Right forelimb (tissue), 1 donor: ENCODE measurements around the gene ZNF586.

Experiments used
- DNase-seq: peaks from one replicate; pipeline ENCODE4 v3.0.0-alpha.2; 2018

The ZNF586 gene

DNA sequence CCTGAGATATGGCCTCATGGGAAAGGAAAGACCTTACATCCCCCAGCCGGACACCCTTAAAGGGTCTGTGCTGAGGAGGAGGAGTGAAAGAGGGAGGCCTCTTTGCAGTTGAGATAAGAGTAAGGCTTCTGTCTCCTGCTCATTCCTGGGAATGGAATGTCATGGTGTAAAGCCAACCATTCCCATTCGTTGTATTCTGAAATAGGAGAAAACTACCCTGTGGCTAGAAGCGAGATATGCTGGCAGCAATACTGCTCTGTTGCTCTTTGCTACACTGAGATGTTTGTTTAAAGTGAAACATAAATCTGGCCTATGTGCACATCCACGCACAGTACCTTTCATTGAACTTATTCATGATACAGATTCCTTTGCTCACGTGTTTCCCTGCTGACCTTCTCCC, 59.8 kb downstream of the ZNF586 start:
- DNase-seq = no peak

DNA sequence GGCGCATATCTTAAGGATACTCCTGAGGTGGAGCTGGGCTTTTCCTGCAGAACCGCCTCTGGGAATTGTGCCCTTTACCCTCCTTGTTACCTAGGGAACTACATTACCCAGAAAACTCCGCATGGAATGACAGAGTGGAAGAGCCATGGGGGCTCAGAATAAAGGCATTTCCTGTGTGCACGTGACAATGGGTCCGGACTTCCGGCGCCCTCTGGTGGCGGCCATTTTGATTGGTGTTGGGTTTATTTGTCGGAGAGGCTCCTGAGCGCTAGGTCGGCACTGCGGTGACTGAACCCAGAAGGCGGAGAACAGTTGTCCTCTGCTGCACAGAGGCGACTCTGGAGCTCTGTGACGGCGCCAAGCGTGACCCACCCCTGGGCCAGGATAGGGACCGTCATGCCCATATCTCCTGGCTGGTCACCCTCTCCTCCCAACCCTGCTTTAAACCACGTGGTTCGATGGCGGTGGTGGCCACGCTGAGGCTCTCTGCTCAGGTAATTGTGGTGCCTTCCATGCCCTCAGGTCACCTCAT, 60.7 kb downstream of the ZNF586 start, which contains the start of gene ZNF587B:
Gene ZNF587B (plus strand): TSS at position 229 of the 532 bp plus-strand sequence. CDS start 230 bp downstream, at position 459.
- DNase-seq = peak; percentile 78
